GM12878 (cell line): ENCODE results near the gene SLC22A31. TPM values are rescaled to one million over a fixed set of nuclear protein-coding genes. Genes with fewer than 3 reads are reported as not detected.
A peak's percentile ranks its signal among the peaks of the same experiment; 100 is the strongest.

Experiments used
- ATAC-seq: fragments of 200-7000 bp; cut with Tn5 transposase; 3 replicates; pipeline ENCODE4 v1.9.1; 2020; ENCODE audit warnings: mild to moderate bottlenecking, moderate library complexity
- BruUV-seq: library from RNA; stranded (reverse); fragments of 400-500 nt; replicated peaks from 2 replicates; lab custom pipeline; 2021; lab: Mats Ljungman, UMichigan
- CTCF ChIA-PET: fragments of 300-600 bp; sonication (Branson Sonifier 250); formaldehyde crosslinking; extraction: SDS; loops from one replicate; lab custom pipeline; 2021; ENCODE audit warnings: inconsistent platforms; lab: Yijun Ruan, JAX
- POLR2A ChIA-PET: fragments of 350-600 bp; formaldehyde crosslinking; extraction: SDS; loops from one replicate; lab custom pipeline; 2021; ENCODE audit warnings: inconsistent platforms; lab: Charles Lee
- RAD21 ChIA-PET: fragments of 300-600 bp; sonication (Branson Sonifier 250); formaldehyde crosslinking; loops from one replicate; lab custom pipeline; 2023; ENCODE audit warnings: antibody characterized with exemption; ENCODE audit not compliant: unreplicated experiment; lab: Charles Lee
- SMC1A ChIA-PET: fragments of 300-600 bp; sonication (Branson Sonifier 250); formaldehyde crosslinking; loops from one replicate; lab custom pipeline; 2023; ENCODE audit not compliant: unreplicated experiment, uncharacterized antibody; lab: Charles Lee
- DNase-seq: peaks from one replicate; pipeline ENCODE4 v3.0.0-alpha.2; 2011; ENCODE audit warnings: low read depth, low spot score
- FAIRE-seq: peaks from 3 replicates; lab custom pipeline; 2011; peaks lifted over from hg19 to GRCh38; lab: Jason Lieb, UNC
- H2AFZ ChIP-seq: 2 replicates; pipeline ENCODE4 v1.6.0; 2011; ENCODE audit warnings: low read depth, low read length, control low read depth; ENCODE audit not compliant: control insufficient read depth
- H3K27ac ChIP-seq: 2 replicates; pipeline ENCODE4 v1.5.1; 2011; ENCODE audit warnings: control low read depth; ENCODE audit not compliant: control insufficient read depth, insufficient read depth
- H3K27me3 ChIP-seq, 2 experiments: replicated peaks in 1 of 2; 2 replicates each; pipeline versions ENCODE4 v1.6.0 to v1.6.1; 2011; ENCODE audit warnings: low read length in 1 of 2; ENCODE audit not compliant: control insufficient read depth in 2 of 2, insufficient read depth in 2 of 2
- H3K36me3 ChIP-seq, 2 experiments: 2 replicates each; pipeline ENCODE4 v1.5.1; 2011; ENCODE audit warnings: low read length in 1 of 2; ENCODE audit not compliant: control insufficient read depth in 2 of 2, insufficient read depth in 2 of 2
- H3K4me1 ChIP-seq: 2 replicates; pipeline ENCODE4 v1.6.1; 2011; ENCODE audit warnings: mild to moderate bottlenecking, low read length, moderate library complexity, mixed read lengths; ENCODE audit not compliant: control insufficient read depth, insufficient read depth
- H3K4me2 ChIP-seq: 2 replicates; pipeline ENCODE4 v1.6.0; 2011; ENCODE audit warnings: control low read depth; ENCODE audit not compliant: control insufficient read depth, insufficient read depth
- H3K4me3 ChIP-seq: fragments of 200-600 bp; sonication (generic); 2 replicates; pipeline ENCODE4 v1.5.1; 2016
- H3K79me2 ChIP-seq: 2 replicates; pipeline ENCODE4 v1.6.0; 2011; ENCODE audit warnings: low read length; ENCODE audit not compliant: control insufficient read depth, insufficient read depth
- H3K9ac ChIP-seq: 2 replicates; pipeline ENCODE4 v1.8.0; 2011; ENCODE audit warnings: low read length, control low read depth, mixed read lengths; ENCODE audit not compliant: control insufficient read depth, insufficient read depth
- H3K9me3 ChIP-seq: replicated peaks from 3 replicates; pipeline ENCODE4 v1.5.1; 2011; ENCODE audit warnings: mild to moderate bottlenecking, low read length; ENCODE audit not compliant: control insufficient read depth, insufficient read depth
- H4K20me1 ChIP-seq: 2 replicates; pipeline ENCODE4 v1.6.0; 2011; ENCODE audit not compliant: control insufficient read depth, insufficient read depth
- ATF3 ChIP-seq: IDR thresholded peaks from 2 replicates; pipeline ENCODE4 v1.6.1; 2011; ENCODE audit warnings: low read depth, mild to moderate bottlenecking, low read length, moderate library complexity, borderline replicate concordance; ENCODE audit errors: extremely low read depth
- CBX5 ChIP-seq: sonication (generic); IDR thresholded peaks from 2 replicates; pipeline ENCODE4 v1.6.1; 2016; ENCODE audit warnings: low read depth, moderate library complexity, mild to moderate bottlenecking, inconsistent platforms
- HDGF ChIP-seq: fragments of 450-650 bp; IDR thresholded peaks from 2 replicates; pipeline ENCODE4 v1.6.1; 2016; ENCODE audit warnings: antibody characterized with exemption
- HSF1 ChIP-seq: fragments of 150-350 bp; IDR thresholded peaks from 2 replicates; pipeline ENCODE4 v1.6.1; 2014; ENCODE audit warnings: mild to moderate bottlenecking, low read depth, low read length
- IKZF1 ChIP-seq: fragments of 450-650 bp; conservative IDR thresholded peaks from 2 replicates; pipeline ENCODE4 v1.6.1; 2017; ENCODE audit warnings: antibody characterized with exemption, mild to moderate bottlenecking
- MEF2B ChIP-seq: fragments of 450-650 bp; IDR thresholded peaks from 2 replicates; pipeline ENCODE4 v1.6.1; 2018; ENCODE audit warnings: mild to moderate bottlenecking, moderate library complexity; ENCODE audit not compliant: partially characterized antibody, poor library complexity, severe bottlenecking
- RBBP5 ChIP-seq: fragments of 200-600 bp; sonication (generic); conservative IDR thresholded peaks from 2 replicates; pipeline ENCODE4 v1.6.1; 2016
- ZNF592 ChIP-seq: fragments of 450-650 bp; IDR thresholded peaks from 2 replicates; pipeline ENCODE4 v1.6.1; 2017; ENCODE audit warnings: mild to moderate bottlenecking, moderate library complexity
- WGBS: methylation state at CpG from one replicate; pipeline ENCODE4 v1.1.6; 2016; ENCODE audit warnings: low lambda C conversion rate; ENCODE audit not compliant: insufficient replicate concordance, insufficient coverage; ENCODE audit errors: missing lambda C conversion rate; 5-methylcytosine and 5-hydroxymethylcytosine counted together
- in situ Hi-C: fragments of 300-500 bp; cut with MboI; formaldehyde crosslinking; loops from 9 replicates; pipeline ENCODE4 v1.14.3; 2018; ENCODE audit warnings: mixed read lengths
- intact Hi-C: fragments of 100-400 bp; cut with micrococcal nuclease; formaldehyde crosslinking; loops from one replicate; pipeline ENCODE4 v1.14.2; 2022; ENCODE audit not compliant: unreplicated experiment
- polyA plus RNA-seq, 11 experiments: library from polyadenylated mRNA; depleted of rRNA in 4 of 11; unstranded in 6 of 11; stranded (reverse) in 5 of 11; fragments of >200 nt; fragmentation: Nextera tagmentation in 4 of 11; fragmentation: Illumina TruSeq in 1 of 11; extraction: Ambion mirVana in 4 of 11; extraction: Trizol in 1 of 11; gene quantifications; 1 replicate in 1 of 11; 2 replicates in 10 of 11; pipeline versions ENCODE4 v1.2.1 to v1.2.3, GENCODE V29; 2011 to 2016; ENCODE audit warnings: inconsistent platforms in 2 of 11, missing spikeins in 2 of 11, low read depth in 1 of 11
- total RNA-seq, 4 experiments: library from RNA; depleted of rRNA in 3 of 4; stranded (reverse); fragments of >200 nt in 3 of 4; fragmentation: Illumina TruSeq in 1 of 4; extraction: Trizol in 1 of 4; gene quantifications; 2 replicates each; pipeline versions ENCODE4 v1.2.1 to v1.2.3, GENCODE V29; 2013 to 2021

The SLC22A31 gene
- total and polyA plus RNA-seq, 10 of the 15 experiments (the other 5 are each of a cell fraction or from before 2014, with no cell fraction given), result 0.13 to 0.24 (median 0.23) TPM; not detected in 7

GRCh38 chr16:89190150-89190958 is 10.0 kb downstream of the SLC22A31 start:
- TF ChIP-seq HSF1, result no peak
- peak; percentile 47 for TF ChIP-seq MEF2B
- TF ChIP-seq, all 136 proteins: peak for 1
- Histone ChIP-seq H4K20me1 (no peaks in the 10 kb centered on the region), H3K4me3 (no peak overlapping the region), H2AFZ (no peak overlapping the region), H3K9ac (no peak overlapping the region), H3K4me2 (no peak overlapping the region), H3K9me3 (no peaks in the 10 kb centered on the region), H3K36me3 (no peaks in the 10 kb centered on the region), H3K79me2 (no peaks in the 10 kb centered on the region), H3K4me1 (no peaks in the 10 kb centered on the region), H3K27ac (no peak overlapping the region), H3K27me3 (no peaks in the 10 kb centered on the region)
- BruUV-seq, result no TSS peak
- ChIA-PET CTCF (no interaction called here), RAD21 (no interaction called here), SMC1A (no interaction called here), POLR2A (no interaction called here)
- FAIRE-seq, result no peak
- ATAC-seq, result no peak
- WGBS, result 57% methylated on average over 26 of the region's 28 CpGs
- no peak for DNase-seq
- intact Hi-C loops, result no loop called here
- in situ Hi-C loops, result no loop called here

GRCh38 chr16:89189358-89190025 is 10.8 kb downstream of the SLC22A31 start:
- Histone ChIP-seq H3K9ac (no peak overlapping the region), H3K79me2 (no peaks in the 10 kb centered on the region), H2AFZ (no peak overlapping the region), H3K9me3 (no peaks in the 10 kb centered on the region), H3K27me3 (no peaks in the 10 kb centered on the region), H4K20me1 (no peaks in the 10 kb centered on the region), H3K36me3 (no peaks in the 10 kb centered on the region), H3K27ac (no peak overlapping the region), H3K4me1 (no peaks in the 10 kb centered on the region), H3K4me3 (no peak overlapping the region), H3K4me2 (no peak overlapping the region)
- in situ Hi-C loops, result no loop called here
- intact Hi-C loops, result no loop called here
- ChIA-PET SMC1A (no interaction called here), RAD21 (no interaction called here), CTCF (no interaction called here), POLR2A (no interaction called here)
- no TSS peak for BruUV-seq
- TF ChIP-seq RBBP5 (no peak), IKZF1 (no peak), ATF3 (no peak), CBX5 (no peak), ZNF592 (no peak), HDGF (no peak)
- WGBS, result 61% methylated on average over 14 of the region's 14 CpGs
- FAIRE-seq (no peak), ATAC-seq (no peak), DNase-seq (no peak)
